SW 1271 (cell line): ENCODE results near the gene ILKAP.
"Not testable (repeated sequence)": the region's sequence is repeated elsewhere in the genome, so short reads cannot be mapped to it uniquely, and the experiment has no call there.

ENCODE experiments used
- DNase-seq, 2 experiments: peaks; one replicate each; lab custom pipeline; 2025; lab: John Stamatoyannopoulos, UW

ILKAP gene

GRCh38 chr2:238202326-238203093 is 985 bp downstream of the ILKAP start:
- DNase-seq, result no peak

GRCh38 chr2:238190445-238190844 is 13.1 kb downstream of the ILKAP start:
- DNase-seq, result no peak

GRCh38 chr2:238187618-238188548 is 15.6 kb downstream of the ILKAP start:
- no peak for DNase-seq

GRCh38 chr2:238183821-238184220 is 19.7 kb downstream of the ILKAP start:
- DNase-seq, result no peak

- DNase-seq, result no peak
These were observed 21.1 kb downstream of the ILKAP start for GRCh38 chr2:238182362-238182761.

- DNase-seq, result no peak
These were observed 22.9 kb downstream of the ILKAP start for GRCh38 chr2:238180554-238180953.

GRCh38 chr2:238176613-238177012 is 26.9 kb downstream of the ILKAP start:
- no peak for DNase-seq

GRCh38 chr2:238174701-238175100 is 28.8 kb downstream of the ILKAP start:
- no peak for DNase-seq

GRCh38 chr2:238174291-238174690 is 29.2 kb downstream of the ILKAP start:
- no peak for DNase-seq

GRCh38 chr2:238173692-238174091 is 29.8 kb downstream of the ILKAP start:
- DNase-seq, result no peak

- DNase-seq, result no peak
These were observed 31.1 kb downstream of the ILKAP start for GRCh38 chr2:238172439-238172838.

- no peak for DNase-seq
These were observed 31.8 kb downstream of the ILKAP start for GRCh38 chr2:238171575-238172187.

GRCh38 chr2:238171072-238171431 is 32.4 kb downstream of the ILKAP start:
- not testable (repeated sequence) for DNase-seq

GRCh38 chr2:238170386-238171071 is 33.0 kb downstream of the ILKAP start:
- no peak for DNase-seq

GRCh38 chr2:238169708-238170251 is 33.7 kb downstream of the ILKAP start:
- peak; percentile 77 to 78 for DNase-seq

- no peak for DNase-seq
These were observed 34.3 kb downstream of the ILKAP start for GRCh38 chr2:238169048-238169707.

GRCh38 chr2:238168196-238169047 is 35.1 kb downstream of the ILKAP start:
- DNase-seq, result no peak

- DNase-seq, result no peak
These were observed 35.7 kb downstream of the ILKAP start for GRCh38 chr2:238167761-238168160.

GRCh38 chr2:238167344-238167715 is 36.2 kb downstream of the ILKAP start:
- no peak for DNase-seq
